A673 (cell line): ENCODE data around the gene BMAL2.

Experiments
- CTCF ChIP-seq: fragments of 300-800, 200-600 bp; sonication (generic); conservative IDR thresholded peaks from 2 replicates; pipeline ENCODE4 v1.5.1; 2017; ENCODE audit warnings: low read depth, mild to moderate bottlenecking, antibody characterized with exemption, low read length, moderate library complexity, mixed read lengths
- EZH2 ChIP-seq: fragments of 200-600 bp; sonication (generic); IDR thresholded peaks from 2 replicates; pipeline ENCODE4 v1.6.1; 2017; ENCODE audit warnings: borderline replicate concordance, low read depth, mild to moderate bottlenecking, mixed read lengths, antibody characterized with exemption, low read length; ENCODE audit not compliant: poor library complexity, severe bottlenecking

- TF ChIP-seq CTCF = no peak
- TF ChIP-seq EZH2 = no peak
These were observed 47.9 kb upstream of the BMAL2 start for GRCh38 chr12:27284751-27285150.
